GM12873 (cell line): Measurements from ENCODE around the gene GZF1.

Experiments used
- TF ChIP-seq, protein P1 (sequence below): IDR thresholded peaks from 2 replicates; pipeline ENCODE4 v1.5.1; 2012; ENCODE audit warnings: low read depth, mild to moderate bottlenecking, moderate library complexity, low read length, control low read depth; ENCODE audit not compliant: insufficient read depth; ENCODE audit errors: missing control alignments

Gene GZF1

DNA sequence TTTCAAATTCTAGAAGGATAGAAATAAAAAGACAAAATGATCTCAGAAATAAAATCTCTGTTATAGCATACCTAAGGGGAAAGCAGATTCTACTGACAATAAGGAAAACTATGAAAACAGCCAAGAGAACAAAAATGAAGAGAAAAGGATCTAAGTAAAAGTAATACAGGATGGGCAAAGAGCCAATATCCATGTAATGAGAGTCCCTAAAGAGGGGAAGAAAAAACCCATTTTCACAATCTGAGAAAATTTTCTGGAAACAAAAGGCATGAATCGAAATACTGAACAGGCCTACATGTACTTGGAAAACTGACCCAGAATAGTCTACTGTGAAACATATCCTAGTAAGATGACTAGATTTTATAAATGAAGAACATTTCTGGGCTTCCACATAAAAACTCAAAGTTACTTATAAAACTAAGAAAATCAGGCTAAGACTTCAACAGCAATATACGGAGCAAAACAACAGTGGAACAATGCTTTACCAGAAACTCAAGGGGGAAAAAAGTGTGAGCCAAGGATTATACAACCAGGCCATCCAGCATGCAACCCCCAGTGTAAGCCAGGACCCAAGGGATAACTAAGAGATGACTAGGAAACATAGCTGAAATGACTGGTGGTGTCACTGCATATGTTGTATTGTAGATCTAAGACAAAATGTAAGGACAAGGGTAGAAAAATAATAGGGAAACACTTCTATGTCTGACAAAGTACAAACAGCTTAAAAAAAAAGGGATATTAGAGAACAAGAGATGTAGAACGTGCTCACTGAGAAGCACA is 49.1 kb downstream of the GZF1 start:
- TF ChIP-seq, protein P1, sequence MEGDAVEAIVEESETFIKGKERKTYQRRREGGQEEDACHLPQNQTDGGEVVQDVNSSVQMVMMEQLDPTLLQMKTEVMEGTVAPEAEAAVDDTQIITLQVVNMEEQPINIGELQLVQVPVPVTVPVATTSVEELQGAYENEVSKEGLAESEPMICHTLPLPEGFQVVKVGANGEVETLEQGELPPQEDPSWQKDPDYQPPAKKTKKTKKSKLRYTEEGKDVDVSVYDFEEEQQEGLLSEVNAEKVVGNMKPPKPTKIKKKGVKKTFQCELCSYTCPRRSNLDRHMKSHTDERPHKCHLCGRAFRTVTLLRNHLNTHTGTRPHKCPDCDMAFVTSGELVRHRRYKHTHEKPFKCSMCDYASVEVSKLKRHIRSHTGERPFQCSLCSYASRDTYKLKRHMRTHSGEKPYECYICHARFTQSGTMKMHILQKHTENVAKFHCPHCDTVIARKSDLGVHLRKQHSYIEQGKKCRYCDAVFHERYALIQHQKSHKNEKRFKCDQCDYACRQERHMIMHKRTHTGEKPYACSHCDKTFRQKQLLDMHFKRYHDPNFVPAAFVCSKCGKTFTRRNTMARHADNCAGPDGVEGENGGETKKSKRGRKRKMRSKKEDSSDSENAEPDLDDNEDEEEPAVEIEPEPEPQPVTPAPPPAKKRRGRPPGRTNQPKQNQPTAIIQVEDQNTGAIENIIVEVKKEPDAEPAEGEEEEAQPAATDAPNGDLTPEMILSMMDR, result no peak

DNA sequence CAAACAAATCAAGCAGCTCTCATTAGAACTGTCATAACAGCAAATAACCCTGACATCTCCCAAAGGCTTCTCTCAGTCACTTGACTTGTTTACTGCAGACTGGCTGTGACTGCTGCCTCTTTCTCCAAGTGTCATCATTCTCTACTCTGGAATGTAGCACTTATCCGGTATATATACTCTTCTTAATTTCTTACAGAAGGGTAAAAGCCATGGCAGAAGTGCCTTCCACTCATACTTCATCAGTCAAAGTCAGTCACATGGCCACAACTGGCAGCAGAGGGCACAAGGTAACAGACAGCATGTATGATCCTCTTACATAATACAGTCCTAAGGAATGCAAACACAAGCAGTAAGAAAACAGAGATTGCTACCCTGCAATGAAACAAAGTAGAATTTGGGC is 50.0 kb downstream of the GZF1 start:
- TF ChIP-seq, protein P1, result no peak

DNA sequence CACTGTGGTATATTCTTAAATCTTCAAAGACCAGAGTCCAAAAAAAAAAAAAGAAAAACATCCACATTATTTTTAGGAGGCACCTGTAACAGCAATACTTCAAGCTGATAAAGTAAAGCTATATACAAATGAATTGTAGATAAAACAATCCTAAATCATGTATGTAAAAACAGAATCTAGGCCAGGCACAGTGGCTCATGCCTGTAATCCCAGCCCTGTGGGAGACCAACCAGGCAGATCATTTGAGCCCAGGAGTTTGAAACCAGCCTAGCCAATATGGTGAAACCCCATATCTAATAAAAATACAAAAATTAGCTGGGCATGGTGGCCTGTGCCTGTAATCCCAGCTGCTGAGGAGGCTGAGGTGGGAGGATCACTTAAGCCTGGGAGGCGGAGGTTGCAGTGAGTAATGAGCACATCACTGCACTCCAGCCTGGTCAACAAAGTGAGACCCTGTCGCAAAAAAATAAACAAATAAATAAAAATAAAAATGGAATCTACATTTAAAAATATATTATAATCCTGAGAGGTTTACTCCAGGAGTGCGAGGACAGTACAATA is 52.0 kb downstream of the GZF1 start:
- TF ChIP-seq, protein P1, result no peak

DNA sequence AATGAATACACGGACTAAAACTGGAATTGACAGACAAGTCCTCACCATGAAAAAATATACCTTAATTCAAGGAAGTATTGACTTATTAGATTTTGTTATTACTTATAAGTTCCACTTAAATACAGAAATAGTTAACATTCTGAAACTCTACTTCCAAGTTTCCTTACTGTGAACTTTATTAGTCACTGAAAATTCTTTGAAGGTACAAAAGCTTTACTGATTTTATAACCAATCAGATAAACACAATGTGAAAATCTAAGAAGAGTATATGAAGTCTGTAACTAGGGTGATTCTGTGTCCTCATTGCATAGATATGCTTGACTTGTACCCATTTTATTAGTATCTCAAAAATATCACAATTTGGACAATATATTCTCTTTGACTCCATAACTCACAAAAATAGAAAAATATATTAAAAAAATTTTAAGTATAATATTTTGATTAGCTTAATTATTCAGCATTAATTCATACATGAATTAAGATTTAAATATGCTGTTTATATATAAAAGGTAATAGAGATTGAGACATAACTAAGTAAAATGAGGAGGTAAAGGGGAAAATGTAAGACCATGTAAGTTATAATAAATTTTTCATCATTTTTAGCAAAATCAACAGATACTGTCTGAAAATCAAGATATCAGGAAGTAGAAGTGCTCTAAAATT is 52.7 kb downstream of the GZF1 start:
- TF ChIP-seq, protein P1, result no peak

DNA sequence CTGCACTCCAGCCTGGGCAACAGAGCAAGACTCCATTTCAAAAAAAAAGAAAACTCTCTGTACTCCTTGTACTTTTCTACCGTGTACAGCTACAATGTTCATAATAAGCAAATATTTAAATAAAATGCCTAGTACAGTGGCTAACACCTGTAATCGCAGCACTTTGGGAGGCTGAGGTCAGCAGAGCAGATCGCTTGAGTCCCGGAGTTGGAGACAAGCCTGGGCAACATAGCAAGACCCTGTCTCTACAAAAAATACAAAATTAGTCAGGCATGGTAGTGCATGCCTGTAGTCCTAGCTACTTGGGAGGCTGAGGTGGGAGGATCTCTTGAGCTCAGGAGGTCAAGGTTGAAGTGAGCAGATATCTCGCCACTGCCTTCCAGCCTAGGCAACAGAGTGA is 53.6 kb downstream of the GZF1 start:
- TF ChIP-seq, protein P1, result no peak

DNA sequence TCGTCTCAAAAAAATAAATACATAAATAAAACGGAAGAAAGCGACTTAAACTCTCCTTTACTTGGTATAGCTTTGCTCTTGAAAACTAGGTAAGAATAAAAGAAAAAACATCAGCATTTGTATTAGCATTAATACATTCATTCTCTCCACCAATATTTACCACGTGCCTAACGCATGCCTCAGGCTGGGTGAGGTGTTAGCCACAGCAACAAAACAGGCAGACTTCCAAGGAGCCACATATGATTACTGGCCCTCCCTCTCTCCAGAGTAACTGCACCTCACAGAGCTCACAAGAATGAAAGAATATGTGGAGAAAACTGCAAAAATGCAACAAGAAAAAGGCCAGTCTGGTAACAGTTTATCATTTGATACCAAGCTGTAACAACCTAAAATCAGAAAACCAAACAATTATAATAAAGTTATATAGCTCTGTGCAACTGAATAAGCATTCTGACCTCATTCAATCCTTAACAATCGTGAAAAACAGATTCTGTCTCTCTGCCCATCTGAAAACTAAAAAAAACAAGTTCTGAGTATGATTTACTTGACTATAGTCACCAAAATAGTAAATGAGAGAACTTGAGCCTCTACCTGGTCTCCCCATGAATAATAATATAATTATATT is 54.1 kb downstream of the GZF1 start:
- TF ChIP-seq, protein P1, result no peak

DNA sequence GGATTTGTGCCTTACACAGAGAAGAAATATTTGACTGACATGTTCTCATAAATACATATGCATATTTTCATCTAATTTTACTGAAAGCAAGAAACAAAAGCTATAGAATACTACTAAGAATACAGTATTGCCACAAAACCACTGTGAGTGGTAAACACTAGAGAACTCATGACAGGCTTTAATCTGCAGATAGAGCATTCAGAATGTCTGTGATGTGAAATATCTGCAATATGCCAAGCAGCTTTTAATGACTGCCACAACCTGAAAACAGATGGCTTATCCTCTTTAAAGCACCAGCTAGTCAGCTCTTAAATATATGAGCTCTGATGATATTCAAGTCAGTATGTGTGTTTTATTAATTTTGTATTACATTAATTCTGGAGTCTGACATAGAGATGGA is 55.9 kb downstream of the GZF1 start:
- TF ChIP-seq, protein P1, result no peak
